GM12878 (cell line): ENCODE data around the gene BRAF. TPM values are rescaled to one million over a fixed set of nuclear protein-coding genes. Genes with fewer than 3 reads are reported as not detected.

ENCODE experiments used
- ATAC-seq: fragments of 200-7000 bp; cut with Tn5 transposase; 3 replicates; pipeline ENCODE4 v1.9.1; 2020; ENCODE audit warnings: mild to moderate bottlenecking, moderate library complexity
- BruUV-seq: library from RNA; stranded (reverse); fragments of 400-500 nt; replicated peaks from 2 replicates; lab custom pipeline; 2021; lab: Mats Ljungman, UMichigan
- CTCF ChIA-PET: fragments of 300-600 bp; sonication (Branson Sonifier 250); formaldehyde crosslinking; extraction: SDS; loops from one replicate; lab custom pipeline; 2021; ENCODE audit warnings: inconsistent platforms; lab: Yijun Ruan, JAX
- POLR2A ChIA-PET: fragments of 350-600 bp; formaldehyde crosslinking; extraction: SDS; loops from one replicate; lab custom pipeline; 2021; ENCODE audit warnings: inconsistent platforms; lab: Charles Lee
- RAD21 ChIA-PET: fragments of 300-600 bp; sonication (Branson Sonifier 250); formaldehyde crosslinking; loops from one replicate; lab custom pipeline; 2023; ENCODE audit warnings: antibody characterized with exemption; ENCODE audit not compliant: unreplicated experiment; lab: Charles Lee
- SMC1A ChIA-PET: fragments of 300-600 bp; sonication (Branson Sonifier 250); formaldehyde crosslinking; loops from one replicate; lab custom pipeline; 2023; ENCODE audit not compliant: unreplicated experiment, uncharacterized antibody; lab: Charles Lee
- DNase-seq: peaks from one replicate; pipeline ENCODE4 v3.0.0-alpha.2; 2011; ENCODE audit warnings: low read depth, low spot score
- FAIRE-seq: peaks from 3 replicates; lab custom pipeline; 2011; peaks lifted over from hg19 to GRCh38; lab: Jason Lieb, UNC
- H2AFZ ChIP-seq: 2 replicates; pipeline ENCODE4 v1.6.0; 2011; ENCODE audit warnings: low read depth, low read length, control low read depth; ENCODE audit not compliant: control insufficient read depth
- H3K27ac ChIP-seq: 2 replicates; pipeline ENCODE4 v1.5.1; 2011; ENCODE audit warnings: control low read depth; ENCODE audit not compliant: control insufficient read depth, insufficient read depth
- H3K27me3 ChIP-seq, 2 experiments: replicated peaks in 1 of 2; 2 replicates each; pipeline versions ENCODE4 v1.6.0 to v1.6.1; 2011; ENCODE audit warnings: low read length in 1 of 2; ENCODE audit not compliant: control insufficient read depth in 2 of 2, insufficient read depth in 2 of 2
- H3K36me3 ChIP-seq, 2 experiments: 2 replicates each; pipeline ENCODE4 v1.5.1; 2011; ENCODE audit warnings: low read length in 1 of 2; ENCODE audit not compliant: control insufficient read depth in 2 of 2, insufficient read depth in 2 of 2
- H3K4me1 ChIP-seq: 2 replicates; pipeline ENCODE4 v1.6.1; 2011; ENCODE audit warnings: mild to moderate bottlenecking, low read length, moderate library complexity, mixed read lengths; ENCODE audit not compliant: control insufficient read depth, insufficient read depth
- H3K4me2 ChIP-seq: 2 replicates; pipeline ENCODE4 v1.6.0; 2011; ENCODE audit warnings: control low read depth; ENCODE audit not compliant: control insufficient read depth, insufficient read depth
- H3K4me3 ChIP-seq: fragments of 200-600 bp; sonication (generic); 2 replicates; pipeline ENCODE4 v1.5.1; 2016
- H3K79me2 ChIP-seq: 2 replicates; pipeline ENCODE4 v1.6.0; 2011; ENCODE audit warnings: low read length; ENCODE audit not compliant: control insufficient read depth, insufficient read depth
- H3K9ac ChIP-seq: 2 replicates; pipeline ENCODE4 v1.8.0; 2011; ENCODE audit warnings: low read length, control low read depth, mixed read lengths; ENCODE audit not compliant: control insufficient read depth, insufficient read depth
- H3K9me3 ChIP-seq: replicated peaks from 3 replicates; pipeline ENCODE4 v1.5.1; 2011; ENCODE audit warnings: mild to moderate bottlenecking, low read length; ENCODE audit not compliant: control insufficient read depth, insufficient read depth
- H4K20me1 ChIP-seq: 2 replicates; pipeline ENCODE4 v1.6.0; 2011; ENCODE audit not compliant: control insufficient read depth, insufficient read depth
- CBFB ChIP-seq: IDR thresholded peaks from 2 replicates; pipeline ENCODE4 v1.6.1; 2016; ENCODE audit warnings: antibody characterized with exemption, low read depth
- CEBPB ChIP-seq, 2 experiments: fragments of 150-350 bp in 1 of 2; IDR thresholded peaks; 2 replicates each; pipeline ENCODE4 v1.6.1; 2012 to 2014; ENCODE audit warnings: low read depth in 2 of 2, low read length in 2 of 2, borderline replicate concordance in 1 of 2, inconsistent platforms in 1 of 2
- CTCF ChIP-seq, 3 experiments: IDR thresholded peaks in 2 of 3; conservative IDR thresholded peaks in 1 of 3; 2 replicates each; pipeline ENCODE4 v1.5.1; 2011; ENCODE audit warnings: low read depth in 3 of 3, low read length in 3 of 3, mild to moderate bottlenecking in 3 of 3, control low read depth in 2 of 3, moderate library complexity in 2 of 3, inconsistent platforms in 1 of 3, mixed read lengths in 1 of 3; ENCODE audit not compliant: control insufficient read depth in 2 of 3, insufficient read depth in 1 of 3; ENCODE audit errors: extremely low read depth in 1 of 3
- EP300 ChIP-seq, 2 experiments: fragments of 150-350 bp in 1 of 2; IDR thresholded peaks; 2 replicates each; pipeline ENCODE4 v1.6.1; 2011 to 2012; ENCODE audit warnings: low read depth in 2 of 2, low read length in 2 of 2, borderline replicate concordance in 1 of 2, improper control_type of control experiment in 1 of 2, inconsistent platforms in 1 of 2; ENCODE audit not compliant: control insufficient read depth in 1 of 2
- FOXM1 ChIP-seq: IDR thresholded peaks from 2 replicates; pipeline ENCODE4 v1.6.1; 2012; ENCODE audit warnings: low read depth, mild to moderate bottlenecking, inconsistent platforms, low read length, moderate library complexity
- GABPA ChIP-seq: IDR thresholded peaks from 2 replicates; pipeline ENCODE4 v1.6.1; 2014; ENCODE audit warnings: antibody characterized with exemption, low read depth, mild to moderate bottlenecking, inconsistent platforms
- MEF2A ChIP-seq: IDR thresholded peaks from 2 replicates; pipeline ENCODE4 v1.6.1; 2011; ENCODE audit warnings: low read depth, mild to moderate bottlenecking, low read length, moderate library complexity; ENCODE audit not compliant: insufficient read depth
- MEF2B ChIP-seq: fragments of 450-650 bp; IDR thresholded peaks from 2 replicates; pipeline ENCODE4 v1.6.1; 2018; ENCODE audit warnings: mild to moderate bottlenecking, moderate library complexity; ENCODE audit not compliant: partially characterized antibody, poor library complexity, severe bottlenecking
- PML ChIP-seq: IDR thresholded peaks from 2 replicates; pipeline ENCODE4 v1.6.1; 2012; ENCODE audit warnings: low read length, inconsistent platforms
- RBBP5 ChIP-seq: fragments of 200-600 bp; sonication (generic); conservative IDR thresholded peaks from 2 replicates; pipeline ENCODE4 v1.6.1; 2016
- RELA ChIP-seq: fragments of 450-650 bp; IDR thresholded peaks from 2 replicates; pipeline ENCODE4 v1.8.0; 2014; ENCODE audit warnings: borderline replicate concordance; ENCODE audit not compliant: partially characterized antibody
- SRF ChIP-seq, 2 experiments: IDR thresholded peaks; 2 replicates each; pipeline ENCODE4 v1.6.1; 2011; ENCODE audit warnings: low read depth in 2 of 2, low read length in 2 of 2, mild to moderate bottlenecking in 1 of 2, moderate library complexity in 1 of 2
- SUPT20H ChIP-seq: IDR thresholded peaks from 2 replicates; pipeline ENCODE4 v1.6.1; 2011; ENCODE audit warnings: low read depth, mild to moderate bottlenecking, low read length, moderate library complexity, borderline replicate concordance; ENCODE audit not compliant: control insufficient read depth
- TCF12 ChIP-seq: IDR thresholded peaks from 2 replicates; pipeline ENCODE4 v1.6.1; 2011; ENCODE audit warnings: low read depth, mild to moderate bottlenecking, low read length
- ZBTB11 ChIP-seq: fragments of 450-650 bp; formaldehyde crosslinking; IDR thresholded peaks from 2 replicates; pipeline ENCODE4 v1.5.0; 2022; ENCODE audit warnings: mild to moderate bottlenecking, missing genetic modification characterization
- WGBS: methylation state at CpG from one replicate; pipeline ENCODE4 v1.1.6; 2016; ENCODE audit warnings: low lambda C conversion rate; ENCODE audit not compliant: insufficient replicate concordance, insufficient coverage; ENCODE audit errors: missing lambda C conversion rate; 5-methylcytosine and 5-hydroxymethylcytosine counted together
- in situ Hi-C: fragments of 300-500 bp; cut with MboI; formaldehyde crosslinking; loops from 9 replicates; pipeline ENCODE4 v1.14.3; 2018; ENCODE audit warnings: mixed read lengths
- intact Hi-C: fragments of 100-400 bp; cut with micrococcal nuclease; formaldehyde crosslinking; loops from one replicate; pipeline ENCODE4 v1.14.2; 2022; ENCODE audit not compliant: unreplicated experiment
- polyA plus RNA-seq, 11 experiments: library from polyadenylated mRNA; depleted of rRNA in 4 of 11; unstranded in 6 of 11; stranded (reverse) in 5 of 11; fragments of >200 nt; fragmentation: Nextera tagmentation in 4 of 11; fragmentation: Illumina TruSeq in 1 of 11; extraction: Ambion mirVana in 4 of 11; extraction: Trizol in 1 of 11; gene quantifications; 1 replicate in 1 of 11; 2 replicates in 10 of 11; pipeline versions ENCODE4 v1.2.1 to v1.2.3, GENCODE V29; 2011 to 2016; ENCODE audit warnings: inconsistent platforms in 2 of 11, missing spikeins in 2 of 11, low read depth in 1 of 11
- total RNA-seq, 4 experiments: library from RNA; depleted of rRNA in 3 of 4; stranded (reverse); fragments of >200 nt in 3 of 4; fragmentation: Illumina TruSeq in 1 of 4; extraction: Trizol in 1 of 4; gene quantifications; 2 replicates each; pipeline versions ENCODE4 v1.2.1 to v1.2.3, GENCODE V29; 2013 to 2021

The BRAF gene
- total and polyA plus RNA-seq, 10 of the 15 experiments (the other 5 are each of a cell fraction or from before 2014, with no cell fraction given), result 2.6 to 31.0 (median 10.6) TPM

- in situ Hi-C loops, result no loop called here
- no peak for TF ChIP-seq ZBTB11 (CRISPR knock-in tag)
- no peak for TF ChIP-seq RBBP5
- TF ChIP-seq CTCF (IDR thresholded peaks at IDR 0.05 in 2 of 3, conservative IDR thresholded peaks at IDR 0.05 in 1 of 3; ENCODE audit: control insufficient read depth in 2 of 3, extremely low read depth in 1 of 3, insufficient read depth in 1 of 3, low read depth in 3 of 3, low read length in 3 of 3), result no peak
- no peak for TF ChIP-seq CEBPB (IDR thresholded peaks at IDR 0.05; ENCODE audit: borderline replicate concordance in 1 of 2, low read depth in 2 of 2, low read length in 2 of 2)
- TF ChIP-seq FOXM1, result no peak
- no peak for TF ChIP-seq CBFB
- TF ChIP-seq GABPA, result no peak
- TF ChIP-seq TCF12, result no peak
- TF ChIP-seq SUPT20H, result no peak
- TF ChIP-seq MEF2B, result no peak
- TF ChIP-seq SRF (IDR thresholded peaks at IDR 0.05; ENCODE audit: low read depth in 2 of 2, low read length in 2 of 2), result no peak
- TF ChIP-seq RELA, result peak; percentile 37
- TF ChIP-seq EP300 (IDR thresholded peaks at IDR 0.05; ENCODE audit: borderline replicate concordance in 1 of 2, control insufficient read depth in 1 of 2, low read depth in 2 of 2, low read length in 2 of 2), result no peak
- no peak for TF ChIP-seq MEF2A
- TF ChIP-seq PML, result no peak
These were observed 228.6 kb downstream of the BRAF start for GRCh38 chr7:140696024-140696679.

More at GRCh38 chr7:140696024-140696679, 228.6 kb downstream of the BRAF start:
- WGBS, result 39% methylated on average over 23 of the region's 23 CpGs
- ChIA-PET SMC1A (interaction anchor here (0.7 to 1.4 kb wide), 3 partner anchors 21 to 1027 kb away, joined by 3 to 7 read pairs (median 3); no protein-coding TSS in a partner anchor), POLR2A (interaction anchor here (0.6 to 1.2 kb wide), 8 partner anchors 9 to 1360 kb away, joined by 3 to 11 read pairs (median 4); no protein-coding TSS in a partner anchor), RAD21 (interaction anchor here (0.9 to 1.4 kb wide), 2 partner anchors 21 to 178 kb away, joined by 3 to 12 read pairs; no protein-coding TSS in a partner anchor), CTCF (interaction anchor here (1.2 kb wide), 1 partner anchor 21 kb away, joined by 10 read pairs; no protein-coding TSS in a partner anchor)
- peak overlapping the region; percentile 90 for H3K27ac ChIP-seq
- H3K4me2 ChIP-seq, result peak overlapping the region; percentile 95
- no peaks in the 10 kb centered on the region for H4K20me1 ChIP-seq
- FAIRE-seq (peak; percentile 7), ATAC-seq (no peak), DNase-seq (no peak)
- peak overlapping the region; percentile 82 for H3K9ac ChIP-seq
- peaks cover 37% of the 10 kb centered on the region for H3K79me2 ChIP-seq
- no peaks in the 10 kb centered on the region for H3K9me3 ChIP-seq
- peaks cover 11% of the 10 kb centered on the region for H3K4me1 ChIP-seq
- no peaks in the 10 kb centered on the region for H3K27me3 ChIP-seq
- peak overlapping the region; percentile 99 for H2AFZ ChIP-seq
- BruUV-seq, result TSS peak; percentile 61
- intact Hi-C loops, result loop anchor here (1.0 to 5.0 kb wide), 3 partner anchors 20 to 318 kb away; partner anchors contain the start of genes BRAF and MRPS33
- H3K4me3 ChIP-seq, result peak overlapping the region; percentile 77; the same call in 1 of the 2 replicates
- H3K36me3 ChIP-seq, result no peaks in the 10 kb centered on the region
